ENCODE measurements around the gene AFMID. TPM values are rescaled to one million over a fixed set of nuclear protein-coding genes. Genes with fewer than 3 reads are reported as not detected.
A peak's percentile ranks its signal among the peaks of the same experiment; 100 is the strongest.

AFMID gene
- total RNA-seq, 1 experiment from 2014 or later: 45.1 TPM

- TF ChIP-seq FOXP1 (CRISPR knock-in tag; IDR thresholded peaks at IDR 0.05; ENCODE audit: borderline replicate concordance) (no peak), ZNF532 (CRISPR knock-in tag; IDR thresholded peaks at IDR 0.05; ENCODE audit: borderline replicate concordance) (no peak), HMGXB4 (CRISPR knock-in tag; IDR thresholded peaks at IDR 0.05) (0 out of 2 replicates have a peak, but pooled peaks have one; percentile 29), SP1 (CRISPR knock-in tag; conservative IDR thresholded peaks at IDR 0.05) (no peak), ZNF512 (CRISPR knock-in tag; IDR thresholded peaks at IDR 0.05; ENCODE audit: borderline replicate concordance) (0 out of 2 replicates have a peak, but pooled peaks have one; percentile 25), EMX1 (CRISPR knock-in tag; IDR thresholded peaks at IDR 0.05) (no peak), PRRX2 (CRISPR knock-in tag; IDR thresholded peaks at IDR 0.05) (no peak), GTF2I (CRISPR knock-in tag; conservative IDR thresholded peaks at IDR 0.05) (no peak), ZNF671 (CRISPR knock-in tag; IDR thresholded peaks at IDR 0.05) (no peak), NR1H2 (CRISPR knock-in tag; IDR thresholded peaks at IDR 0.05) (no peak), NFATC4 (CRISPR knock-in tag; IDR thresholded peaks at IDR 0.05) (no peak), ATF1 (CRISPR knock-in tag; IDR thresholded peaks at IDR 0.05) (0 out of 2 replicates have a peak, but pooled peaks have one; percentile 44)
- H3K4me3 Mint-ChIP-seq: no peak overlapping the region
- POLR2A ChIA-PET: interaction anchor here (1.5 kb wide), 1 partner anchor 12 kb away, joined by 6 read pairs; the partner anchor contains the start of gene TK1
- H3K9me3 Mint-ChIP-seq: no peaks in the 10 kb centered on the region
- peaks cover 42% of the 10 kb centered on the region for H3K36me3 Mint-ChIP-seq
- H3K27me3 Mint-ChIP-seq (ENCODE audit: low read depth): no peaks in the 10 kb centered on the region
- CTCF ChIA-PET: interaction anchor here (0.7 to 6.4 kb wide), 12 partner anchors 8 to 89 kb away, joined by 3 to 85 read pairs (median 9); partner anchors contain the start of genes AFMID and TK1
- ATAC-seq (no peak), DNase-seq (ENCODE audit: low spot score) (no peak)
- no peak overlapping the region for H3K27ac Mint-ChIP-seq
- peaks cover 50% of the 10 kb centered on the region for H3K4me1 Mint-ChIP-seq
Observed at GRCh38 chr17:78174346-78174869, 12.8 kb upstream of the AFMID start.

- CTCF ChIA-PET: interaction anchor here (0.7 to 6.4 kb wide), 19 partner anchors 9 to 247 kb away, joined by 3 to 85 read pairs (median 4); partner anchors contain the start of genes AFMID, BIRC5 and TK1
- Mint-ChIP-seq H3K9me3 (no peaks in the 10 kb centered on the region), H3K36me3 (peaks cover 48% of the 10 kb centered on the region), H3K4me1 (peaks cover 45% of the 10 kb centered on the region), H3K4me3 (no peak overlapping the region), H3K27ac (peak overlapping the region; percentile 68), H3K27me3 (ENCODE audit: low read depth) (no peaks in the 10 kb centered on the region)
- DNase-seq (ENCODE audit: low spot score) (peak; percentile 72), ATAC-seq (peak; percentile 55)
- TF ChIP-seq IRF1 (CRISPR knock-in tag; IDR thresholded peaks at IDR 0.05) (no peak), CTCF (IDR thresholded peaks at IDR 0.05) (peak; percentile 17; the same call in 1 of the 2 replicates)
- POLR2A ChIA-PET: interaction anchor here (1.5 to 1.8 kb wide), 2 partner anchors 12 to 35 kb away, joined by 6 to 7 read pairs; partner anchors contain the start of gene TK1
Observed at GRCh38 chr17:78174870-78175642, 12.1 kb upstream of the AFMID start.
